Measurements from ENCODE around the gene JMJD1C.

JMJD1C gene

GRCh38 chr10:63505562-63505961 is 39.8 kb upstream of the JMJD1C start:
- peaks cover 53% of the 10 kb centered on the region for H3K79me2 ChIP-seq (ENCODE audit: insufficient read depth, low read length)
- H3K9ac ChIP-seq (ENCODE audit: low read depth, low read length, poor library complexity, severe bottlenecking), result no peak overlapping the region
- H3K9me3 ChIP-seq (ENCODE audit: insufficient read depth, low read depth, low read length), result no peaks in the 10 kb centered on the region
- TF ChIP-seq CTCF (conservative IDR thresholded peaks at IDR 0.05; ENCODE audit: low read length) (no peak), EZH2phosphoT487 (IDR thresholded peaks at IDR 0.05; ENCODE audit: borderline replicate concordance) (no peak)
- H3K4me2 ChIP-seq (ENCODE audit: low read depth, low read length, poor library complexity, severe bottlenecking), result no peak overlapping the region
- H4K20me1 ChIP-seq (ENCODE audit: insufficient read depth, low read length, poor library complexity, severe bottlenecking), result peaks cover 12% of the 10 kb centered on the region
- no peaks in the 10 kb centered on the region for H3F3A ChIP-seq (ENCODE audit: low read depth)
- no peaks in the 10 kb centered on the region for H3K36me3 ChIP-seq (ENCODE audit: insufficient read depth, low read length)
- no peaks in the 10 kb centered on the region for H3K9me2 ChIP-seq (replicated peaks; ENCODE audit: low read depth, low read length)
- H2AFZ ChIP-seq (ENCODE audit: low read length), result no peak overlapping the region
- no peaks in the 10 kb centered on the region for H3K27me3 ChIP-seq (ENCODE audit: insufficient read depth, low read length, poor library complexity, severe bottlenecking)
- H3K4me3 ChIP-seq (ENCODE audit: low read length, poor library complexity, severe bottlenecking), result no peak overlapping the region
- H3K4me1 ChIP-seq (ENCODE audit: insufficient read depth, low read length, poor library complexity, severe bottlenecking), result peaks cover 9% of the 10 kb centered on the region

- H3K79me2 ChIP-seq (ENCODE audit: insufficient read depth, low read length), result peaks cover 60% of the 10 kb centered on the region
- H3K4me1 ChIP-seq (ENCODE audit: insufficient read depth, low read length, poor library complexity, severe bottlenecking), result peaks cover 9% of the 10 kb centered on the region
- no peaks in the 10 kb centered on the region for H3K9me2 ChIP-seq (replicated peaks; ENCODE audit: low read depth, low read length)
- H3F3A ChIP-seq (ENCODE audit: low read depth), result no peaks in the 10 kb centered on the region
- no peak overlapping the region for H3K4me3 ChIP-seq (ENCODE audit: low read length, poor library complexity, severe bottlenecking)
- H3K9me3 ChIP-seq (ENCODE audit: insufficient read depth, low read depth, low read length), result no peaks in the 10 kb centered on the region
- no peaks in the 10 kb centered on the region for H3K27me3 ChIP-seq (ENCODE audit: insufficient read depth, low read length, poor library complexity, severe bottlenecking)
- H4K20me1 ChIP-seq (ENCODE audit: insufficient read depth, low read length, poor library complexity, severe bottlenecking), result peaks cover 12% of the 10 kb centered on the region
- no peak overlapping the region for H2AFZ ChIP-seq (ENCODE audit: low read length)
- no peak for TF ChIP-seq CTCF (conservative IDR thresholded peaks at IDR 0.05; ENCODE audit: low read length)
- no peak overlapping the region for H3K9ac ChIP-seq (ENCODE audit: low read depth, low read length, poor library complexity, severe bottlenecking)
- H3K4me2 ChIP-seq (ENCODE audit: low read depth, low read length, poor library complexity, severe bottlenecking), result no peak overlapping the region
- H3K36me3 ChIP-seq (ENCODE audit: insufficient read depth, low read length), result 0 out of 2 replicates have a peak, but pooled peaks cover under 1% of the 10 kb centered on the region
Observed at GRCh38 chr10:63504145-63504881, 38.5 kb upstream of the JMJD1C start.

- no peak overlapping the region for H3K4me3 ChIP-seq (ENCODE audit: low read length, poor library complexity, severe bottlenecking)
- H3K27me3 ChIP-seq (ENCODE audit: insufficient read depth, low read length, poor library complexity, severe bottlenecking), result no peaks in the 10 kb centered on the region
- H3K4me1 ChIP-seq (ENCODE audit: insufficient read depth, low read length, poor library complexity, severe bottlenecking), result peaks cover 9% of the 10 kb centered on the region
- H2AFZ ChIP-seq (ENCODE audit: low read length), result no peak overlapping the region
- H3F3A ChIP-seq (ENCODE audit: low read depth), result no peaks in the 10 kb centered on the region
- no peaks in the 10 kb centered on the region for H3K9me2 ChIP-seq (replicated peaks; ENCODE audit: low read depth, low read length)
- no peak overlapping the region for H3K9ac ChIP-seq (ENCODE audit: low read depth, low read length, poor library complexity, severe bottlenecking)
- H3K79me2 ChIP-seq (ENCODE audit: insufficient read depth, low read length), result peaks cover 69% of the 10 kb centered on the region
- peaks cover 17% of the 10 kb centered on the region for H4K20me1 ChIP-seq (ENCODE audit: insufficient read depth, low read length, poor library complexity, severe bottlenecking)
- H3K4me2 ChIP-seq (ENCODE audit: low read depth, low read length, poor library complexity, severe bottlenecking), result no peak overlapping the region
- H3K9me3 ChIP-seq (ENCODE audit: insufficient read depth, low read depth, low read length), result no peaks in the 10 kb centered on the region
- peaks cover 6% of the 10 kb centered on the region; the same call in 1 of the 2 replicates for H3K36me3 ChIP-seq (ENCODE audit: insufficient read depth, low read length)
- TF ChIP-seq CTCF (conservative IDR thresholded peaks at IDR 0.05; ENCODE audit: low read length), result no peak
- no peak for TF ChIP-seq EZH2phosphoT487 (IDR thresholded peaks at IDR 0.05; ENCODE audit: borderline replicate concordance)
Observed at GRCh38 chr10:63503395-63503794, 37.6 kb upstream of the JMJD1C start.

All from Loucy (cell line).